ENCODE measurements around the gene C9. TPM values are rescaled to one million over a fixed set of nuclear protein-coding genes. Genes with fewer than 3 reads are reported as not detected.
"Not testable (repeated sequence)": the region's sequence is repeated elsewhere in the genome, so short reads cannot be mapped to it uniquely, and the experiment has no call there.

Gene C9
- total RNA-seq, 1 donor from 2014 or later: not detected

GRCh38 chr5:39341896-39342295 lies 22.4 kb downstream of the C9 start:
- no peak for TF ChIP-seq CTCF (IDR thresholded peaks at IDR 0.05; ENCODE audit: unreplicated experiment)
- no peaks in the 10 kb centered on the region for H3K36me3 Mint-ChIP-seq
- no peaks in the 10 kb centered on the region for H3K4me1 Mint-ChIP-seq
- no peak overlapping the region for H3K4me3 Mint-ChIP-seq
- peaks cover 5% of the 10 kb centered on the region for H3K27me3 Mint-ChIP-seq (ENCODE audit: low read depth)
- H3K9me3 Mint-ChIP-seq: peaks cover 20% of the 10 kb centered on the region
- H3K27ac Mint-ChIP-seq: no peak overlapping the region
- DNase-seq (ENCODE audit: low spot score in 2 of 2, unreplicated experiment in 2 of 2): no peak

GRCh38 chr5:39340506-39340905 lies 23.8 kb downstream of the C9 start:
- H3K4me3 Mint-ChIP-seq: no peak overlapping the region
- peaks cover 2% of the 10 kb centered on the region for H3K4me1 Mint-ChIP-seq
- no peak overlapping the region for H3K27ac Mint-ChIP-seq
- H3K27me3 Mint-ChIP-seq (ENCODE audit: low read depth): peaks cover 5% of the 10 kb centered on the region
- DNase-seq (ENCODE audit: low spot score in 2 of 2, unreplicated experiment in 2 of 2): no peak
- TF ChIP-seq CTCF (IDR thresholded peaks at IDR 0.05; ENCODE audit: unreplicated experiment): no peak
- peaks cover 17% of the 10 kb centered on the region for H3K9me3 Mint-ChIP-seq
- no peaks in the 10 kb centered on the region for H3K36me3 Mint-ChIP-seq

- H3K9me3 Mint-ChIP-seq: peaks cover 4% of the 10 kb centered on the region
- peaks cover 3% of the 10 kb centered on the region for H3K4me1 Mint-ChIP-seq
- no peak overlapping the region for H3K27ac Mint-ChIP-seq
- no peaks in the 10 kb centered on the region for H3K27me3 Mint-ChIP-seq (ENCODE audit: low read depth)
- no peak for TF ChIP-seq CTCF (IDR thresholded peaks at IDR 0.05; ENCODE audit: unreplicated experiment)
- no peak overlapping the region for H3K4me3 Mint-ChIP-seq
- DNase-seq (ENCODE audit: low spot score in 2 of 2, unreplicated experiment in 2 of 2): no peak
- no peaks in the 10 kb centered on the region for H3K36me3 Mint-ChIP-seq
These were observed 26.9 kb downstream of the C9 start for GRCh38 chr5:39337252-39337915.

- not testable (repeated sequence) for H3K4me1 Mint-ChIP-seq; DNase-seq (ENCODE audit: low spot score in 2 of 2, unreplicated experiment in 2 of 2); H3K27ac Mint-ChIP-seq; H3K4me3 Mint-ChIP-seq; H3K27me3 Mint-ChIP-seq (ENCODE audit: low read depth); H3K36me3 Mint-ChIP-seq; H3K9me3 Mint-ChIP-seq
These were observed 30.0 kb downstream of the C9 start for GRCh38 chr5:39334296-39334695.

- no peak for TF ChIP-seq CTCF (IDR thresholded peaks at IDR 0.05; ENCODE audit: unreplicated experiment)
- no peak for DNase-seq (ENCODE audit: low spot score in 2 of 2, unreplicated experiment in 2 of 2)
- peaks cover 4% of the 10 kb centered on the region for H3K9me3 Mint-ChIP-seq
- no peaks in the 10 kb centered on the region for H3K27me3 Mint-ChIP-seq (ENCODE audit: low read depth)
- H3K36me3 Mint-ChIP-seq: no peaks in the 10 kb centered on the region
- H3K27ac Mint-ChIP-seq: no peak overlapping the region
- H3K4me3 Mint-ChIP-seq: no peak overlapping the region
- H3K4me1 Mint-ChIP-seq: peaks cover 3% of the 10 kb centered on the region
These were observed 31.2 kb downstream of the C9 start for GRCh38 chr5:39333104-39333503.

- TF ChIP-seq CTCF (IDR thresholded peaks at IDR 0.05; ENCODE audit: unreplicated experiment): no peak
- H3K36me3 Mint-ChIP-seq: no peaks in the 10 kb centered on the region
- H3K9me3 Mint-ChIP-seq: peaks cover 4% of the 10 kb centered on the region
- no peaks in the 10 kb centered on the region for H3K27me3 Mint-ChIP-seq (ENCODE audit: low read depth)
- H3K27ac Mint-ChIP-seq: no peak overlapping the region
- DNase-seq (ENCODE audit: low spot score in 2 of 2, unreplicated experiment in 2 of 2): no peak
- peaks cover 3% of the 10 kb centered on the region for H3K4me1 Mint-ChIP-seq
- H3K4me3 Mint-ChIP-seq: no peak overlapping the region
These were observed 32.4 kb downstream of the C9 start for GRCh38 chr5:39331861-39332381.

Measured in mesothelial cell of epicardium (in vitro differentiated cells).